IPS-18a (cell line): ENCODE results near the gene KCND3.

ENCODE experiments used
- H3K27ac ChIP-seq: one replicate; pipeline ENCODE4 v1.5.1; 2013; ENCODE audit warnings: low read length
- H3K27me3 ChIP-seq: one replicate; pipeline ENCODE4 v1.6.1; 2013; ENCODE audit warnings: mild to moderate bottlenecking, low read length; ENCODE audit not compliant: control insufficient read depth, insufficient read depth
- H3K36me3 ChIP-seq: one replicate; pipeline ENCODE4 v1.6.1; 2013; ENCODE audit warnings: low read depth, low read length; ENCODE audit not compliant: control insufficient read depth
- H3K4me1 ChIP-seq: one replicate; pipeline ENCODE4 v1.6.1; 2013; ENCODE audit warnings: low read depth, low read length; ENCODE audit not compliant: control insufficient read depth
- H3K4me3 ChIP-seq: one replicate; pipeline ENCODE4 v1.5.1; 2013; ENCODE audit warnings: low read length
- H3K9ac ChIP-seq: one replicate; pipeline ENCODE4 v1.6.1; 2013; ENCODE audit warnings: mild to moderate bottlenecking, low read length, moderate library complexity
- H3K9me3 ChIP-seq: one replicate; pipeline ENCODE4 v1.6.1; 2013; ENCODE audit warnings: low read depth, low read length; ENCODE audit not compliant: control insufficient read depth

KCND3 gene

DNA sequence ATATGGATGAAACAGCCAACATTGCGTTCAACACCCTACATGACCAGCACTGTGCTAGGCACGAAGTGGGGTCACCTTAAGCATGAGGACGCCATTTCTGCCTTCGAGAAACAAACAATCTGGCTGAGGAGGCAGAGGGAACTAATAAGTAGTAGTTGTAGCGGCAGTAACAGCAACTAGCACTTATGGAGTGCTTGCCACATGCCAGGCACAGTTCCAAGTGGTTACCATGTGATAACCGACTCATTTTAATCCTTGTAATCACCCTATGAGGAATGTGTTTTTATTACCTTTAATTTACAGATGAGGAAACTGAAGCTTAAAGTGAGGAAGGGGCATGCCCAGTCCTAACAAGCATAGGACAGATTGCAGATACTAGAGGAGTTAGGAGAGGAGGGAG lies 33.7 kb downstream of the KCND3 start:
- Histone ChIP-seq H3K27ac (no peak overlapping the region), H3K9me3 (no peaks in the 10 kb centered on the region), H3K9ac (no peak overlapping the region), H3K4me1 (no peaks in the 10 kb centered on the region), H3K27me3 (no peaks in the 10 kb centered on the region), H3K4me3 (no peak overlapping the region), H3K36me3 (no peaks in the 10 kb centered on the region)

DNA sequence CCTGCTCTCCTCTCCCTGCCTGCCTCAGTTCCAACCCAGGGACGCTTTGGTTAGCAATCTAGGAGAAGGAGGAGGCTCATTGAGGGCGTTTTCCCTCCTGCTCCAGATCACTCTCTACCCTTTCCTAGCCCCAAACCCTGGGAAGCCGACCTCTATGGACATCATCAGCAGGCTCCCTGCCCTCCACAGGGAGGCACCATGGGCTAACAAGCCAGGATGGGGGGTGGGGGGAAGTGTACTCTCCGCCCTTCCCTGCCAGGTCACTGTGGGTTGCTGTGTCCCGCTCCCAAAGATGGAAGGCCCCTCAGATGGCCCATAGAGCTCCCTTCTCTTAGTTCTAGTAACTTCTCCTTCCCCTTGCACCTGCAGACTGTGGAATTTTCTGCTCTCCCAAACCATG lies 35.7 kb downstream of the KCND3 start:
- H3K9ac ChIP-seq, result no peak overlapping the region
- no peaks in the 10 kb centered on the region for H3K36me3 ChIP-seq
- no peaks in the 10 kb centered on the region for H3K9me3 ChIP-seq
- peaks cover 3% of the 10 kb centered on the region for H3K4me1 ChIP-seq
- H3K27ac ChIP-seq, result no peak overlapping the region
- no peaks in the 10 kb centered on the region for H3K27me3 ChIP-seq
- H3K4me3 ChIP-seq, result no peak overlapping the region

GRCh38 chr1:111952125-111952657 lies 37.3 kb downstream of the KCND3 start:
- Histone ChIP-seq H3K27ac (no peak overlapping the region), H3K4me3 (no peak overlapping the region), H3K36me3 (no peaks in the 10 kb centered on the region), H3K9me3 (no peaks in the 10 kb centered on the region), H3K4me1 (peaks cover 3% of the 10 kb centered on the region), H3K27me3 (no peaks in the 10 kb centered on the region), H3K9ac (no peak overlapping the region)

DNA sequence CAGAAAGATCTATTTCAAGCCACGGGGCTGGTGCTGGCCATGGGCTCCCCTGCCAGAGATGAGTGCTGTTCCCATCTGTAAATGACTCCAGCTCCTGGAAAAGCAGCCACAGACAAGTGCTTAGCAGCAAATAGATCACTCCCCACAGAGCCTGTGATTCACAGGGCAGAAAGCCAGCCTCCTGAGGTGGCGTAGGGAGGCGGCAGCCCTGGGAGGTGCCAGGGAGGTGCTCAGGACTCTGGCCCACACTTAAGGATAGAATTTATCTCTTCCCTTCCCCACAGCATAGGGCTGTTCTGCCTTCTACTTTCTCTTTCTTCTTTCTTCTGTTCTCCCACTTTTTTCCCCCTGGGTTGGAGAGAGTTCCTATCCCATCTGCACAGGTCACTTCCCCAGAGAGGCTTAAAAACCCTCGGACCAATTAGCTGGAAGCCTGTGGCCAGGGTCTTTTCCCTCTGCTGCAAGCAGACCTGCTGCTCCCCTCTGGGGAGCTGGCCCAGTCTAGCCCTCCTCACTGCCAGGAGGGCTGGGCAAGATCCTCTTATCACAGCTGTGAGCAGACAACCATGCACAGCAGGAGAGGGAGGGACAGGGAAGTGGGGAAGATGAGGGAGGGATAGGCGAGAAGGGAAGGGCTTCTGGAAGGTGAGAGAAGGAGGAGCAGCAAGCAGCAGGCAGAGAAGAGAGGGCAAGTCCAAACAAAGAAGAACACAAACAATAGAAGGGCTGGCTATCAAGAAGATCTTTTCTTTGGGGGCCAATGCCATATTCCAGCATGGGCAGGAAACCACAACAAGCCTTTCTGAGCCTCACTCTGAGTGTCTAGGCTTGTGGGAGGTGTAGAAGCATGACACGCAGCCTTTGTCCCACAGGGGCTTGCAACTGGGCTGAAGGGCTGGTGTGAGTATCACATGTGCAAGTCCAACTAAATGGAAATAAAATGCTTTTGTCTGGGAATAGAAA lies 41.0 kb downstream of the KCND3 start:
- Histone ChIP-seq H3K27ac (no peak overlapping the region), H3K9ac (no peak overlapping the region), H3K4me1 (peaks cover 3% of the 10 kb centered on the region), H3K4me3 (no peak overlapping the region), H3K9me3 (no peaks in the 10 kb centered on the region), H3K27me3 (no peaks in the 10 kb centered on the region), H3K36me3 (no peaks in the 10 kb centered on the region)

GRCh38 chr1:111943846-111944749 lies 45.4 kb downstream of the KCND3 start:
- H3K9ac ChIP-seq, result no peak overlapping the region
- H3K36me3 ChIP-seq, result no peaks in the 10 kb centered on the region
- no peak overlapping the region for H3K27ac ChIP-seq
- no peaks in the 10 kb centered on the region for H3K27me3 ChIP-seq
- peaks cover 3% of the 10 kb centered on the region for H3K4me1 ChIP-seq
- no peak overlapping the region for H3K4me3 ChIP-seq
- no peaks in the 10 kb centered on the region for H3K9me3 ChIP-seq

- H3K4me3 ChIP-seq, result no peak overlapping the region
- H3K27me3 ChIP-seq, result no peaks in the 10 kb centered on the region
- no peak overlapping the region for H3K9ac ChIP-seq
- no peaks in the 10 kb centered on the region for H3K4me1 ChIP-seq
- no peaks in the 10 kb centered on the region for H3K36me3 ChIP-seq
- H3K27ac ChIP-seq, result no peak overlapping the region
- H3K9me3 ChIP-seq, result no peaks in the 10 kb centered on the region
These were observed 46.4 kb downstream of the KCND3 start for GRCh38 chr1:111943066-111943465.

DNA sequence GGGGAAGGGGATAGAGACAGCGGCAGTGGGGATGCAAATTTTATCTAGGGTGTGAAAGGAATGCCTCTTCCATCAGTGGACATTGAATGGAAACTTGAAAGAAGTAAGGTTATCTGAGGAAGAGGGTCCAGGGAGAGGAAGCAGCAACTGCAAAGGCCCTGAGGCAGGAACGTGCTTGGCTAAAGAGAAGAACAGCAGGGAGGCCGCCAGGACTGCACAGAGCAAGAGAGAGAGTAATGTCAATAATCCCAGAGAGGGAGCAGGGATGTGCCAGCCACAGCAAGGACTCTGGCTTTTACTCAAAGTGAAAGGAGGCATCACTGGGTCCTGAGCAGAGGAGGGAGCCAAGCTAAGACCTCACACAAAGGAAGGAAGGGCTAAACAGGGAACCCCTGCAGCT lies 50.9 kb downstream of the KCND3 start:
- Histone ChIP-seq H3K4me1 (no peaks in the 10 kb centered on the region), H3K36me3 (no peaks in the 10 kb centered on the region), H3K27ac (no peak overlapping the region), H3K27me3 (no peaks in the 10 kb centered on the region), H3K9ac (no peak overlapping the region), H3K4me3 (no peak overlapping the region), H3K9me3 (no peaks in the 10 kb centered on the region)

- no peak overlapping the region for H3K27ac ChIP-seq
- no peak overlapping the region for H3K9ac ChIP-seq
- H3K27me3 ChIP-seq, result no peaks in the 10 kb centered on the region
- no peaks in the 10 kb centered on the region for H3K4me1 ChIP-seq
- H3K4me3 ChIP-seq, result no peak overlapping the region
- H3K36me3 ChIP-seq, result no peaks in the 10 kb centered on the region
- no peaks in the 10 kb centered on the region for H3K9me3 ChIP-seq
These were observed 51.3 kb downstream of the KCND3 start for GRCh38 chr1:111938123-111938522.

- H3K4me3 ChIP-seq, result no peak overlapping the region
- no peak overlapping the region for H3K27ac ChIP-seq
- no peaks in the 10 kb centered on the region for H3K9me3 ChIP-seq
- H3K4me1 ChIP-seq, result no peaks in the 10 kb centered on the region
- no peak overlapping the region for H3K9ac ChIP-seq
- H3K27me3 ChIP-seq, result no peaks in the 10 kb centered on the region
- no peaks in the 10 kb centered on the region for H3K36me3 ChIP-seq
These were observed 52.2 kb downstream of the KCND3 start for GRCh38 chr1:111937147-111937725.

DNA sequence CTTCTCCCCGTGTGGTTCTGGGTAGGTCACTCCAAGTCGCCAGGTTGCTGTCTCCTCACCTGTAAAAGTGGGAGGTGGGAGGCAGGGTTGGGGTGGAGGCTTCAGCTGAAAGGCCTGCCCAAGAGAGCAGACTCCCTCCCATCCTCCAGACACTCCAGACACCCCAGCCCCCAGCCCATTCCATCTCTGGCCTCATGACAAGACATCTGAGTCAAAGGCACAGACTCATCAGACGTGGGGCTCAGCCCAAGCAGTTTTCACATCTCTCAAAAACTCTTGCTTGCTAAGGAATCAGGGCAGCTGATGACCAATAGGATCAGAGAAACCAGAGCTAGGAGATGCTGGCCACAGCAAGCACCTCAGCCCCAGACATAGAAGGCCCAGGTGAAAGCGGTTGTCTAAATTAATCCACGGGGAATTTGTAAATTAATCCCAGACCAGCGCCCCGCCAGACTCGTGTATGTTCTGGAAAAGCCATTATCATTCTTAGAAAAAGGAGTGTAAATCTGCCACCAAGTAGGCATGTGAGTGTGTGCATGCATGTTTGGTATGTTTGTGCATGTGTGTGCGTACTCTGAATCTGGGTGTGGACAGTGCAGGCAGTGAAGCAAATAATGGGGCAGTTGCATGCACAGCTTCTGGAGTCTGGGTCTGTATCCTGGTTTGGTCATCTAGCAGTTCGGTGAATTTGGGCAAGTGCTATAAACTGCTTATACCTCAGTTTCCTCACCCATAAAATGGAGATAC lies 55.2 kb downstream of the KCND3 start:
- Histone ChIP-seq H3K9ac (no peak overlapping the region), H3K27me3 (no peaks in the 10 kb centered on the region), H3K36me3 (no peaks in the 10 kb centered on the region), H3K4me1 (no peaks in the 10 kb centered on the region), H3K4me3 (no peak overlapping the region), H3K27ac (no peak overlapping the region), H3K9me3 (no peaks in the 10 kb centered on the region)

GRCh38 chr1:111930356-111930755 lies 59.1 kb downstream of the KCND3 start:
- H3K4me3 ChIP-seq, result no peak overlapping the region
- H3K27ac ChIP-seq, result no peak overlapping the region
- no peaks in the 10 kb centered on the region for H3K4me1 ChIP-seq
- no peaks in the 10 kb centered on the region for H3K9me3 ChIP-seq
- no peak overlapping the region for H3K9ac ChIP-seq
- no peaks in the 10 kb centered on the region for H3K36me3 ChIP-seq
- H3K27me3 ChIP-seq, result no peaks in the 10 kb centered on the region
